A549 treated with ZK216348 at 1 μM for 4 hours (cell line): Measurements from ENCODE around the gene SH3BP2. TPM values are rescaled to one million over a fixed set of nuclear protein-coding genes. Genes with fewer than 3 reads are reported as not detected.

ENCODE experiments used
- total RNA-seq: library from RNA; stranded (reverse); fragments of 200-300 nt; extraction: Qiagen RNA extraction; gene quantifications from 5 replicates; pipeline ENCODE4 v1.2.3, GENCODE V29; 2022; ENCODE audit warnings: low read depth

The SH3BP2 gene
- total RNA-seq: 2.5 to 4.9 TPM (median 4.0 TPM) in 5 replicates

DNA sequence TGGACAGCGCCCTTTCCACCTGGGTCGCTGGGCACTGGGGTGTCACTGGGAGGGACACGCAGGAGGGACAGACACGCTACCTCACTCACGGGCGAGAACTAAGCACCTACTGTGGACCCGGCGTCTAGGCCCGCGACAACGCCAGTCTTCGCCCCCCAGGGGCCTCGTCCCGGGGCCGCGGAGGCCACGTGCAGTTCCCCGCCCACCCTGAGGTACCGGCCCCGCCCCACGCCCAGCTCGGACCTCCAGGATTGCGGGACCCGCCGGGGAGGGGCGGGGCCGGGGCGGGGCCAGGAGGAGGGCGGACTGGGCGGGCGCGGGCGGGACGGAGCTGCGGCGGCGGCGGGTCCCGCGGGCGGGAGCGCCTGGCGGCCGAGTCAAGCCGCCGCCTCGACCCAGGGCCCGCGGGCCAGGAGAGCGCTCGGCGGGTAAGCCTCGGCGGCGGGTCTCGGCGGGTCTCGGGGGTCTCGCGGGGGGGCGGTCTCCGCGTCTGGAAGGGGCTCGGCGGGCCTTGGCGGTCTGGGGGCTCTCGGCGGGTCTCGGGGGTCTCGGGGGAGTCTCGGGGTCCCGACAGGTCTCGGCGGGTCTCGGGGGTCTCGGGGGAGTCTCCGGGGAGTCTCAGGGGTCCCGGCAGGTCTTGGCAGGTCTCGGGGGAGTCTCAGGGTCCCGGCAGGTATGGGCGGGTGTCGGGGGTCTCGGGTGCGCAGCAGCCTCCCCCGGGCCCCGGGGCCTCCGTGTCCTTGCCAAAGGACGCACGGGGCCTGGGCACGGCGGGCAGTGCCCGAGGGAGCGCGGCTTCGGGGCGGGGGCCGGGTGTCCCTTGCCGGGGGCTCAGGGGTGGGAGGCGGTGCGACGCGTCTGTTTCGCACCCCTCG, at the start of gene SH3BP2:
Gene SH3BP2 (plus strand): TSS at position 375 of the 875 bp plus-strand sequence. CDS start 27,533 bp downstream, outside the sequence.

GRCh38 chr4:2755821-2756690, 36.8 kb upstream of the SH3BP2 start, which contains the start of gene TNIP2:
TNIP2 (minus strand) TSS chr4:2756336; CDS start chr4:2756289, 47 bp downstream.

DNA sequence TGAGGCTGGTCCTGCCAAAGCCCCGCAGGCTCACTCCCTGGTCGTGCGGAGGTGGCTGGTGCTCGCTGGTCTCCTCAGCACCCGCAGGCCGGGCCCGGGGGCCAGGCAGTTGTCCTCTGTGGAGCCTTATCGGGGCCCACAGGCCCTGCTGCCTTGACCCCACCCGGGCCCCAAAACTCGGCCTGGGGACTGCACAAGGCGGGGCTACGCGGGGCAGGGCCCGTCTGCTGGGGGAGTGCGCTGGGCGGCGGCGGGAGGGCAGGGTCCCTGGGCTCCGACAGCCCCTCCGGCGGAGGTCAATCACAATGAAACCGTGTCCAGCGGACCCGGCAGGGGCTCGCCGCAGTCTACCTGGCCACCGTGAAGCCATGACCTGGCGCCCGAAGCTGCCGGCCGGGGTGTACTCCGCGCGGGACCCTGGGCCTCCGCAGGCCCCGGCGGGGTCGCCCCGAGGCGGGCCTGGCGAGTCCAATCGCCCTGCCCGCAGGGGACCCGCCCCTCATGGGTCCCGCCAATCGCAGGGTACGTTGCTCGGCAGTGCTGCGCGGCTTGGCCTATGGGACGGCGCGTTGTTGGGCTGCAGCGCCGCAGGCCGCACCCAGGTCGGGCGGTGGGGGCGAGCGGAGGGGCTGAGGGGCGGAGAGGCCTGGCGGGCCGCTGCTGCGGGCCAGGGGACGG, 50.5 kb downstream of the SH3BP2 start, which contains the start of gene ADD1:
Gene ADD1 (plus strand): TSS at position 582 of the 678 bp plus-strand sequence. CDS start 32,072 bp downstream, outside the sequence.

Other genes with a start within 250 kb of the SH3BP2 start
- 32.6 to 48.7 TPM (median 45.3 TPM) in 5 replicates for gene TNIP2, start 36.7 kb upstream of the SH3BP2 start, total RNA-seq
- 69.7 to 92.1 TPM (median 81.8 TPM) in 5 replicates for gene ADD1, start 50.8 kb downstream of the SH3BP2 start, total RNA-seq
- gene NOP14, start 170.3 kb downstream of the SH3BP2 start, total RNA-seq: 25.2 to 30.4 TPM (median 27.5 TPM) in 5 replicates
- gene GRK4, start 170.5 kb downstream of the SH3BP2 start, total RNA-seq: 1.1 to 1.9 TPM (median 1.6 TPM) in 5 replicates